ENCODE data around the gene OXT. TPM values are rescaled to one million over a fixed set of nuclear protein-coding genes. Genes with fewer than 3 reads are reported as not detected.
A peak's percentile ranks its signal among the peaks of the same experiment; 100 is the strongest.

The OXT gene
- total and polyA plus RNA-seq, 2 donors (not counting 1 experiment from before 2014, with no cell fraction given), result 1.0 to 1.7 TPM

DNA sequence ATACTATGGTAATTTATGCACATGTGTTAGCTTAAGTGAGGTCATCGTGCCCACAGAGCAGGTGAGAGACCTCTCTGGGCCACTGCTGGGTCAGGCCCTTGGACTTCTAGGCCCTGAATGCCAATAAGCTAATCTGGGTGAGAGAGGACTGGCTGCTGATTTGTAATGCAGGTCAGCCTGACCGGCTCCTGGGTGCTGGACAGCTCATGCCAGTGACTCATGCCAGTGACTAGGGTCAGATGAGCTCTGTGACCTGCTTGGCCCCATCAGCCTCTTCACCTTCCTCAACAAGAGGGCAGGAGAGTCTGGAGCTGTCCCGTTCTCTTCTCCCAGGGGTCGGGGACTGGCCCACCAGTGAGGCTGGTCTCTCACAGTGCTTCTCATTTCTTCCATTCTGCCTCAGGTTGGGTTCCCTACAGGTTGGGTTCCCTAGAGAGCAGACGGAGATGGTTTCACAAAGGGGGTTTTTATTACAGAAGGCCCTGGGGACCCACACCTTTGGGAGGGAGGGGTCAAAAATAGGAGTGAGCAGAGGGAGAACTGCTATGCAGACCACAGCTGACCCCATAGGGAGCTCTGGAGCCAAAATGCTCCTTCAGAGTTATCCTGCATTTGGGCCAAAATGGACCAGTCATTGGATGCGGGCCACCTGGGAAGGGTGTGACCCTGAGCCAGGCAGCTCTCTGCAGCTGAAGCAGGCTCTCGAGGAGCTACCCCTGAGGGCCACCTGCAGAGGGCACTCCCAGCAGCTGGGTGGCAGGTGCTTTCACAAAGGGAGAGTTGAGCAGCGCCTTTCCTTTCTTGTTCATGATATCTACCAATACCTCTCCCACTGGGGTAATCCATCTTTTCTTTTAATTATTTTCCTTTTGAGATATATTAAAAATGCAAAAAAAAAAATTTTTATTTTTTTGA, 2.2 kb upstream of the OXT start:
- Histone ChIP-seq H3K4me1 (ENCODE audit: control insufficient read depth in 2 of 2, insufficient read depth in 2 of 2, low read length in 2 of 2) (peaks cover 14 to 15% of the 10 kb centered on the region in 2 donors), H3K4me3 (ENCODE audit: control extremely low read depth in 1 of 5, extremely low read depth in 1 of 5, insufficient read depth in 1 of 5, low read depth in 2 of 5, low read length in 4 of 5) (no peak overlapping the region), H3K36me3 (replicated peaks in 1 of 2; ENCODE audit: control extremely low read depth in 1 of 2, control insufficient read depth in 1 of 2, extremely low read depth in 1 of 2, insufficient read depth in 2 of 2, low read length in 1 of 2) (no peaks in the 10 kb centered on the region), H3K4me2 (replicated peaks; ENCODE audit: low read depth, low read length, poor library complexity, severe bottlenecking) (no peak overlapping the region), H3K27me3 (replicated peaks in 1 of 4; ENCODE audit: control extremely low read depth in 1 of 4, control insufficient read depth in 3 of 4, insufficient read depth in 4 of 4, low read length in 3 of 4) (peaks cover 0 to 12% (median 2%) of the 10 kb centered on the region in 4 experiments), H3K9ac (ENCODE audit: low read length) (no peak overlapping the region), H3K79me2 (ENCODE audit: control insufficient read depth, insufficient read depth, low read length) (peaks cover 6% of the 10 kb centered on the region), H4K20me1 (ENCODE audit: control insufficient read depth, insufficient read depth, low read length, poor library complexity, severe bottlenecking) (no peaks in the 10 kb centered on the region), H3K9me3 (ENCODE audit: control extremely low read depth in 1 of 3, control insufficient read depth in 2 of 3, insufficient read depth in 1 of 3, low read length in 2 of 3) (peaks cover 0 to 8% (median 0%) of the 10 kb centered on the region in 3 donors), H2AFZ (ENCODE audit: insufficient read depth, low read depth, low read length, poor library complexity, severe bottlenecking) (no peak overlapping the region), H3K27ac (ENCODE audit: low read length in 2 of 2) (no peak overlapping the region)
- CTCF ChIA-PET, result interaction anchor here (0.7 to 5.2 kb wide), 8 partner anchors 14 to 49 kb away, joined by 3 to 43 read pairs (median 4); no protein-coding TSS in a partner anchor
- Mint-ChIP-seq H3K27ac (no peak overlapping the region), H3K9me3 (ENCODE audit: insufficient read depth) (no peaks in the 10 kb centered on the region), H3K4me3 (no peak overlapping the region), H3K27me3 (no peaks in the 10 kb centered on the region), H3K4me1 (peaks cover 31% of the 10 kb centered on the region)
- DNase-seq, result peak; percentile 53
- POLR2A ChIA-PET, result no interaction called here
- WGBS (ENCODE audit: insufficient coverage), result 95% methylated on average over 5 of the region's 8 CpGs
- peak; percentile 25 for ATAC-seq (ENCODE audit: low read depth)
- intact Hi-C loops (cut with micrococcal nuclease), result no loop called here
- no peak for TF ChIP-seq EZH2 (IDR thresholded peaks at IDR 0.05; ENCODE audit: borderline replicate concordance, insufficient read depth, low read depth, low read length, poor library complexity, severe bottlenecking)
- TF ChIP-seq, protein P1, sequence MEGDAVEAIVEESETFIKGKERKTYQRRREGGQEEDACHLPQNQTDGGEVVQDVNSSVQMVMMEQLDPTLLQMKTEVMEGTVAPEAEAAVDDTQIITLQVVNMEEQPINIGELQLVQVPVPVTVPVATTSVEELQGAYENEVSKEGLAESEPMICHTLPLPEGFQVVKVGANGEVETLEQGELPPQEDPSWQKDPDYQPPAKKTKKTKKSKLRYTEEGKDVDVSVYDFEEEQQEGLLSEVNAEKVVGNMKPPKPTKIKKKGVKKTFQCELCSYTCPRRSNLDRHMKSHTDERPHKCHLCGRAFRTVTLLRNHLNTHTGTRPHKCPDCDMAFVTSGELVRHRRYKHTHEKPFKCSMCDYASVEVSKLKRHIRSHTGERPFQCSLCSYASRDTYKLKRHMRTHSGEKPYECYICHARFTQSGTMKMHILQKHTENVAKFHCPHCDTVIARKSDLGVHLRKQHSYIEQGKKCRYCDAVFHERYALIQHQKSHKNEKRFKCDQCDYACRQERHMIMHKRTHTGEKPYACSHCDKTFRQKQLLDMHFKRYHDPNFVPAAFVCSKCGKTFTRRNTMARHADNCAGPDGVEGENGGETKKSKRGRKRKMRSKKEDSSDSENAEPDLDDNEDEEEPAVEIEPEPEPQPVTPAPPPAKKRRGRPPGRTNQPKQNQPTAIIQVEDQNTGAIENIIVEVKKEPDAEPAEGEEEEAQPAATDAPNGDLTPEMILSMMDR (IDR thresholded peaks at IDR 0.05), result peak; percentile 23

GRCh38 chr20:3070725-3071124, 695 bp upstream of the OXT start:
- WGBS (ENCODE audit: insufficient coverage), result no CpG with 5 or more reads among the region's 4 CpGs
- intact Hi-C loops (cut with micrococcal nuclease), result loop anchor here (5.0 to 10.0 kb wide), 2 partner anchors 47 to 84 kb away; partner anchors contain the start of genes FASTKD5 and UBOX5
- no peaks in the 10 kb centered on the region for H4K20me1 ChIP-seq (ENCODE audit: control insufficient read depth, insufficient read depth, low read length, poor library complexity, severe bottlenecking)
- no peak overlapping the region for H2AFZ ChIP-seq (ENCODE audit: insufficient read depth, low read depth, low read length, poor library complexity, severe bottlenecking)
- CTCF ChIA-PET, result interaction anchor here (5.2 kb wide), 1 partner anchor 44 kb away, joined by 43 read pairs; no protein-coding TSS in a partner anchor
- ATAC-seq (ENCODE audit: low read depth) (no peak), DNase-seq (no peak)
- peaks cover 15 to 19% of the 10 kb centered on the region in 2 donors for H3K4me1 ChIP-seq (ENCODE audit: control insufficient read depth in 2 of 2, insufficient read depth in 2 of 2, low read length in 2 of 2)
- Mint-ChIP-seq H3K27ac (peak overlapping the region; percentile 8), H3K9me3 (ENCODE audit: insufficient read depth) (no peaks in the 10 kb centered on the region), H3K4me3 (peak overlapping the region; percentile 81), H3K27me3 (peaks cover 2% of the 10 kb centered on the region), H3K4me1 (peaks cover 30% of the 10 kb centered on the region)
- no peak overlapping the region for H3K9ac ChIP-seq (ENCODE audit: low read length)
- H3K27ac ChIP-seq (ENCODE audit: low read length in 2 of 2), result no peak overlapping the region
- peaks cover 0 to 14% (median 2%) of the 10 kb centered on the region in 4 experiments for H3K27me3 ChIP-seq (replicated peaks in 1 of 4; ENCODE audit: control extremely low read depth in 1 of 4, control insufficient read depth in 3 of 4, insufficient read depth in 4 of 4, low read length in 3 of 4)
- H3K4me2 ChIP-seq (replicated peaks; ENCODE audit: low read depth, low read length, poor library complexity, severe bottlenecking), result no peak overlapping the region
- H3K79me2 ChIP-seq (ENCODE audit: control insufficient read depth, insufficient read depth, low read length), result peaks cover 6% of the 10 kb centered on the region
- no peaks in the 10 kb centered on the region for H3K36me3 ChIP-seq (replicated peaks in 1 of 2; ENCODE audit: control extremely low read depth in 1 of 2, control insufficient read depth in 1 of 2, extremely low read depth in 1 of 2, insufficient read depth in 2 of 2, low read length in 1 of 2)
- peaks cover 0 to 8% (median 0%) of the 10 kb centered on the region in 3 donors for H3K9me3 ChIP-seq (ENCODE audit: control extremely low read depth in 1 of 3, control insufficient read depth in 2 of 3, insufficient read depth in 1 of 3, low read length in 2 of 3)
- TF ChIP-seq, protein P1 (IDR thresholded peaks at IDR 0.05), result no peak
- TF ChIP-seq EZH2 (IDR thresholded peaks at IDR 0.05; ENCODE audit: borderline replicate concordance, insufficient read depth, low read depth, low read length, poor library complexity, severe bottlenecking), result no peak
- POLR2A ChIA-PET, result no interaction called here
- no peak overlapping the region for H3K4me3 ChIP-seq (ENCODE audit: control extremely low read depth in 1 of 5, extremely low read depth in 1 of 5, insufficient read depth in 1 of 5, low read depth in 2 of 5, low read length in 4 of 5)

All from B cell (primary cell).